ENCODE data around the gene CST6. TPM values are rescaled to one million over a fixed set of nuclear protein-coding genes. Genes with fewer than 3 reads are reported as not detected.

CST6 gene
- total RNA-seq, 1 experiment from 2014 or later, result not detected

GRCh38 chr11:65981101-65981740 lies 30.6 kb upstream of the CST6 start:
- no peaks in the 10 kb centered on the region for H3K9me3 Mint-ChIP-seq (ENCODE audit: unreplicated experiment)
- DNase-seq (ENCODE audit: unreplicated experiment), result no peak
- no peaks in the 10 kb centered on the region for H3K27me3 Mint-ChIP-seq (ENCODE audit: insufficient read depth, unreplicated experiment)
- no peak overlapping the region for H3K4me3 Mint-ChIP-seq (ENCODE audit: unreplicated experiment)
- intact Hi-C loops (cut with micrococcal nuclease), result no loop called here
- ChIA-PET POLR2A (interaction anchor here (0.6 to 1.3 kb wide), 2 partner anchors 9 to 81 kb away, joined by 3 read pairs; no protein-coding TSS in a partner anchor), CTCF (interaction anchor here (1.0 kb wide), 1 partner anchor 15 kb away, joined by 3 read pairs; no protein-coding TSS in a partner anchor)
- BruUV-seq (replicated peaks), result no TSS peak
- peaks cover 34% of the 10 kb centered on the region for H3K36me3 Mint-ChIP-seq (ENCODE audit: insufficient read depth, unreplicated experiment)
- H3K4me1 Mint-ChIP-seq (ENCODE audit: insufficient read depth, unreplicated experiment), result no peaks in the 10 kb centered on the region
- H3K27ac Mint-ChIP-seq (ENCODE audit: low read depth, unreplicated experiment), result no peak overlapping the region
- TF ChIP-seq, protein P1, sequence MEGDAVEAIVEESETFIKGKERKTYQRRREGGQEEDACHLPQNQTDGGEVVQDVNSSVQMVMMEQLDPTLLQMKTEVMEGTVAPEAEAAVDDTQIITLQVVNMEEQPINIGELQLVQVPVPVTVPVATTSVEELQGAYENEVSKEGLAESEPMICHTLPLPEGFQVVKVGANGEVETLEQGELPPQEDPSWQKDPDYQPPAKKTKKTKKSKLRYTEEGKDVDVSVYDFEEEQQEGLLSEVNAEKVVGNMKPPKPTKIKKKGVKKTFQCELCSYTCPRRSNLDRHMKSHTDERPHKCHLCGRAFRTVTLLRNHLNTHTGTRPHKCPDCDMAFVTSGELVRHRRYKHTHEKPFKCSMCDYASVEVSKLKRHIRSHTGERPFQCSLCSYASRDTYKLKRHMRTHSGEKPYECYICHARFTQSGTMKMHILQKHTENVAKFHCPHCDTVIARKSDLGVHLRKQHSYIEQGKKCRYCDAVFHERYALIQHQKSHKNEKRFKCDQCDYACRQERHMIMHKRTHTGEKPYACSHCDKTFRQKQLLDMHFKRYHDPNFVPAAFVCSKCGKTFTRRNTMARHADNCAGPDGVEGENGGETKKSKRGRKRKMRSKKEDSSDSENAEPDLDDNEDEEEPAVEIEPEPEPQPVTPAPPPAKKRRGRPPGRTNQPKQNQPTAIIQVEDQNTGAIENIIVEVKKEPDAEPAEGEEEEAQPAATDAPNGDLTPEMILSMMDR (IDR thresholded peaks at IDR 0.05; ENCODE audit: unreplicated experiment), result no peak

GRCh38 chr11:65981972-65982823 lies 29.6 kb upstream of the CST6 start:
- ChIA-PET CTCF (interaction anchor here (12.8 kb wide), 1 partner anchor 95 kb away, joined by 203 read pairs; the partner anchor contains the start of genes CCDC85B and FIBP), POLR2A (interaction anchor here (0.6 to 0.7 kb wide), 2 partner anchors 82 to 131 kb away, joined by 3 read pairs; no protein-coding TSS in a partner anchor)
- Mint-ChIP-seq H3K27me3 (ENCODE audit: insufficient read depth, unreplicated experiment) (no peaks in the 10 kb centered on the region), H3K36me3 (ENCODE audit: insufficient read depth, unreplicated experiment) (peaks cover 33% of the 10 kb centered on the region), H3K27ac (ENCODE audit: low read depth, unreplicated experiment) (no peak overlapping the region), H3K4me3 (ENCODE audit: unreplicated experiment) (no peak overlapping the region), H3K4me1 (ENCODE audit: insufficient read depth, unreplicated experiment) (no peaks in the 10 kb centered on the region), H3K9me3 (ENCODE audit: unreplicated experiment) (no peaks in the 10 kb centered on the region)
- no peak for DNase-seq (ENCODE audit: unreplicated experiment)
- intact Hi-C loops (cut with micrococcal nuclease), result no loop called here
- TF ChIP-seq, protein P1 (IDR thresholded peaks at IDR 0.05; ENCODE audit: unreplicated experiment), result no peak
- BruUV-seq (replicated peaks), result no TSS peak

DNA sequence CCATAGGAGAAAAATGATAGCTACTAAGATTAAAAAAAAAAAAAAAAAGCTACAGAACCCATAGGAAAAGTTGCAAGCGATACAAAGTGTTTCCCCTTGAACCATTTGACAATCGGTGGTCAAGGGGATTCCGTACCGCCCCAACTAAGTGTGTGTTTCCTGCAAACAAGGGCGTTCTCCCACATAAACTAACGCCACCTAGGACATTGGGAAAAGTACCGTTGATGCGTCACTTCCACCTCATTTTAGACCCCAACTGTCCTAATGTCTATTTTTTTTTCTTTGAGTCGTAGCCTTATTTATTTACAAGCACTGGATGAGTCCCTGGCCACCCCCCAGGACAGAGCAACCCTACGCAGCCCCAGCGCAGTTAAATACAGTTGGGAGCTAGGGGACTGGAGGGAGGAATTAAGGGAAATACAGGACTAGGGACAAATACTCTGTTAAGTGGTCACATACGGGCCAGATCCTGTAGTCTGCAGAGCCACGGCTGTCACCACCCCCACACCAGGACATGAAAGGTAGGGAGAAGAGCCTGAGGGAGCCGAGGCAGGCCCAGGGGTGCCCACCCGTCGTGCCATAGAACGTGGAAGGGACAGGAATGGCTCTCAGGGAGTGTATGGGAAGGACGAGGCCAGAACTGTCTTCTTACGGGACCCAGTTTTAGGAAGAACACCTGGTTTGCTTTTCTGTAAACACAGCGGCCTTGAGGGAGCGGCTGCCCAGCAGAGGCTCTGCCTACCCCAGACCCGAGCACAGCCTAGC lies 28.8 kb upstream of the CST6 start:
- Mint-ChIP-seq H3K9me3 (ENCODE audit: unreplicated experiment) (no peaks in the 10 kb centered on the region), H3K4me3 (ENCODE audit: unreplicated experiment) (no peak overlapping the region), H3K4me1 (ENCODE audit: insufficient read depth, unreplicated experiment) (no peaks in the 10 kb centered on the region), H3K36me3 (ENCODE audit: insufficient read depth, unreplicated experiment) (peaks cover 27% of the 10 kb centered on the region), H3K27me3 (ENCODE audit: insufficient read depth, unreplicated experiment) (no peaks in the 10 kb centered on the region), H3K27ac (ENCODE audit: low read depth, unreplicated experiment) (no peak overlapping the region)
- ChIA-PET CTCF (interaction anchor here (0.5 to 12.8 kb wide), 3 partner anchors 10 to 96 kb away, joined by 3 to 203 read pairs (median 3); partner anchors contain the start of genes CCDC85B and FIBP), POLR2A (interaction anchor here (0.7 kb wide), 1 partner anchor 131 kb away, joined by 3 read pairs; no protein-coding TSS in a partner anchor)
- intact Hi-C loops (cut with micrococcal nuclease), result no loop called here
- TF ChIP-seq, protein P1 (IDR thresholded peaks at IDR 0.05; ENCODE audit: unreplicated experiment), result no peak
- TSS peak; percentile 21 for BruUV-seq (replicated peaks)
- no peak for DNase-seq (ENCODE audit: unreplicated experiment)
